Aorta (tissue), 5 donors: ENCODE measurements around the gene RGSL1. TPM values are rescaled to one million over a fixed set of nuclear protein-coding genes. Genes with fewer than 3 reads are reported as not detected.
A peak's percentile ranks its signal among the peaks of the same experiment; 100 is the strongest.

Source experiments
- ATAC-seq: fragments of 200-7000 bp; cut with Tn5 transposase; one replicate; pipeline ENCODE4 v1.9.1; 2022; ENCODE audit warnings: moderate library complexity; ENCODE audit not compliant: low FRiP score
- DNase-seq, 2 donors: peaks; one replicate each; pipeline ENCODE4 v3.0.0-alpha.2; 2020
- H3K27ac ChIP-seq, 2 donors: one replicate each; pipeline ENCODE4 v1.5.1; 2013; ENCODE audit warnings: low read length in 2 of 2, mild to moderate bottlenecking in 2 of 2, moderate library complexity in 2 of 2, control low read depth in 1 of 2, inconsistent platforms in 1 of 2, low read depth in 1 of 2
- H3K27me3 ChIP-seq, 2 donors: one replicate each; pipeline ENCODE4 v1.6.1; 2013; ENCODE audit warnings: control low read depth in 1 of 2, low read length in 1 of 2, mild to moderate bottlenecking in 1 of 2, moderate library complexity in 1 of 2; ENCODE audit not compliant: insufficient read depth in 2 of 2, control insufficient read depth in 1 of 2
- H3K36me3 ChIP-seq, 2 donors: one replicate each; pipeline ENCODE4 v1.6.1; 2013; ENCODE audit warnings: control low read depth in 1 of 2, low read length in 1 of 2, mild to moderate bottlenecking in 1 of 2; ENCODE audit not compliant: insufficient read depth in 2 of 2, control insufficient read depth in 1 of 2
- H3K4me1 ChIP-seq, 2 donors: one replicate each; pipeline ENCODE4 v1.6.1; 2013; ENCODE audit warnings: low read length in 2 of 2, control low read depth in 1 of 2, mild to moderate bottlenecking in 1 of 2, moderate library complexity in 1 of 2; ENCODE audit not compliant: insufficient read depth in 2 of 2, control insufficient read depth in 1 of 2
- H3K4me3 ChIP-seq, 2 donors: one replicate each; pipeline ENCODE4 v1.5.1; 2013; ENCODE audit warnings: low read length in 2 of 2, control low read depth in 1 of 2, mild to moderate bottlenecking in 1 of 2
- H3K9me3 ChIP-seq: one replicate; pipeline ENCODE4 v1.6.1; 2013; ENCODE audit warnings: mild to moderate bottlenecking, low read length; ENCODE audit not compliant: control insufficient read depth
- WGBS, 2 donors: extraction: QIAGEN DNeasy Blood & Tissue Kit; methylation state at CpG; one replicate each; pipeline ENCODE4 v1.1.7; 2013; 5-methylcytosine and 5-hydroxymethylcytosine counted together
- intact Hi-C, 2 donors: fragments of 100-400 bp; cut with DNase I; formaldehyde crosslinking; loops; one replicate each; pipeline versions ENCODE4 v1.14.2 to v1.15.0; 2022
- polyA plus RNA-seq, 2 donors: library from polyadenylated mRNA; stranded (reverse); fragments of 200-250 nt; gene quantifications; one replicate each; pipeline ENCODE4 v1.2.3, GENCODE V29; 2013
- total RNA-seq, 2 donors: library from RNA; stranded (reverse); fragmentation: NEBNext Ultra II Directional; extraction: Animal tissue kit (Norgen Biotek cat#: 25700); gene quantifications; one replicate each; pipeline ENCODE4 v1.2.1, GENCODE V29; 2021
- donor health status: healthy with polysubstance abuse.
- donor health status: Bipolar disorder and iron deficiency.
- donor health status: DM: no; HTN: no; CAD: no.
- donor health status: DM: no; HTN: no; CAD: no.
- donor health status: DM: yes; HTN: yes; CAD: no.

The RGSL1 gene
- total and polyA plus RNA-seq, 4 donors: not detected

GRCh38 chr1:182596934-182597333 is 147.0 kb downstream of the RGSL1 start:
- H3K9me3 ChIP-seq: no peaks in the 10 kb centered on the region
- H3K36me3 ChIP-seq: no peaks in the 10 kb centered on the region
- no peaks in the 10 kb centered on the region for H3K27me3 ChIP-seq
- DNase-seq: no peak
- H3K4me1 ChIP-seq: no peaks in the 10 kb centered on the region
- intact Hi-C loops: loop anchor here in 1 of 2 donors (10.0 kb wide), 1 partner anchor 512 kb away; no protein-coding TSS in a partner anchor
- no peak overlapping the region for H3K4me3 ChIP-seq
- 90 to 92% methylated on average over 6 of the region's 6 CpGs for WGBS, 2 donors
- ATAC-seq: no peak
- H3K27ac ChIP-seq: no peak overlapping the region

- ATAC-seq: no peak
- Histone ChIP-seq H3K9me3 (no peaks in the 10 kb centered on the region), H3K27ac (no peak overlapping the region), H3K4me1 (no peaks in the 10 kb centered on the region), H3K4me3 (no peak overlapping the region), H3K27me3 (no peaks in the 10 kb centered on the region), H3K36me3 (no peaks in the 10 kb centered on the region)
- intact Hi-C loops: loop anchor here in 1 of 2 donors (10.0 kb wide), 1 partner anchor 513 kb away; no protein-coding TSS in a partner anchor
- DNase-seq: no peak
- WGBS, 2 donors: 82 to 89% methylated on average over 5 of the region's 5 CpGs
Observed at GRCh38 chr1:182598296-182598695, 148.3 kb downstream of the RGSL1 start.

GRCh38 chr1:182599339-182599738 is 149.4 kb downstream of the RGSL1 start:
- H3K4me3 ChIP-seq: no peak overlapping the region
- no peak for ATAC-seq
- no peaks in the 10 kb centered on the region for H3K27me3 ChIP-seq
- intact Hi-C loops: loop anchor here in 1 of 2 donors (10.0 kb wide), 1 partner anchor 515 kb away; no protein-coding TSS in a partner anchor
- H3K9me3 ChIP-seq: no peaks in the 10 kb centered on the region
- H3K4me1 ChIP-seq: no peaks in the 10 kb centered on the region
- no peak for DNase-seq
- H3K27ac ChIP-seq: no peak overlapping the region
- no peaks in the 10 kb centered on the region for H3K36me3 ChIP-seq
- 79 to 88% methylated on average over 6 of the region's 6 CpGs for WGBS, 2 donors

GRCh38 chr1:182600036-182600713 is 150.2 kb downstream of the RGSL1 start:
- H3K27me3 ChIP-seq: no peaks in the 10 kb centered on the region
- DNase-seq (no peak), ATAC-seq (no peak)
- no peaks in the 10 kb centered on the region for H3K9me3 ChIP-seq
- intact Hi-C loops: loop anchor here (5.0 kb wide), 3 partner anchors 77 to 102 kb away; no protein-coding TSS in a partner anchor
- no peak overlapping the region for H3K27ac ChIP-seq
- H3K4me3 ChIP-seq: no peak overlapping the region
- H3K36me3 ChIP-seq: no peaks in the 10 kb centered on the region
- 94% methylated on average over 17 of the region's 17 CpGs for WGBS, 2 donors
- no peaks in the 10 kb centered on the region for H3K4me1 ChIP-seq

GRCh38 chr1:182600745-182601415 is 150.9 kb downstream of the RGSL1 start:
- Histone ChIP-seq H3K36me3 (no peaks in the 10 kb centered on the region), H3K4me1 (no peaks in the 10 kb centered on the region), H3K27me3 (no peaks in the 10 kb centered on the region), H3K4me3 (no peak overlapping the region), H3K27ac (no peak overlapping the region), H3K9me3 (no peaks in the 10 kb centered on the region)
- intact Hi-C loops: loop anchor here (1.0 to 5.0 kb wide), 4 partner anchors 76 to 183 kb away; no protein-coding TSS in a partner anchor
- no peak for ATAC-seq
- WGBS, 2 donors: 71 to 72% methylated on average over 5 of the region's 5 CpGs
- DNase-seq: no peak

GRCh38 chr1:182601416-182601786 is 151.5 kb downstream of the RGSL1 start:
- H3K4me3 ChIP-seq: no peak overlapping the region
- no peaks in the 10 kb centered on the region for H3K4me1 ChIP-seq
- H3K27me3 ChIP-seq: no peaks in the 10 kb centered on the region
- ATAC-seq: peak; percentile 66
- intact Hi-C loops: loop anchor here (1.0 to 5.0 kb wide), 4 partner anchors 76 to 183 kb away; no protein-coding TSS in a partner anchor
- no peaks in the 10 kb centered on the region for H3K9me3 ChIP-seq
- WGBS, 2 donors: 17 to 18% methylated on average over 6 of the region's 6 CpGs
- H3K36me3 ChIP-seq: no peaks in the 10 kb centered on the region
- DNase-seq: peak in 1 of 2 donors; percentile 65
- no peak overlapping the region for H3K27ac ChIP-seq

GRCh38 chr1:182601913-182602312 is 152.0 kb downstream of the RGSL1 start:
- DNase-seq: no peak
- WGBS, 2 donors: 66 to 80% methylated on average over 4 of the region's 4 CpGs
- no peak for ATAC-seq
- H3K4me1 ChIP-seq: no peaks in the 10 kb centered on the region
- no peaks in the 10 kb centered on the region for H3K27me3 ChIP-seq
- no peaks in the 10 kb centered on the region for H3K36me3 ChIP-seq
- no peak overlapping the region for H3K4me3 ChIP-seq
- intact Hi-C loops: loop anchor here (1.0 to 5.0 kb wide), 5 partner anchors 75 to 185 kb away; no protein-coding TSS in a partner anchor
- no peaks in the 10 kb centered on the region for H3K9me3 ChIP-seq
- no peak overlapping the region for H3K27ac ChIP-seq

GRCh38 chr1:182602935-182603645 is 153.1 kb downstream of the RGSL1 start:
- Histone ChIP-seq H3K27ac (no peak overlapping the region), H3K27me3 (no peaks in the 10 kb centered on the region), H3K36me3 (no peaks in the 10 kb centered on the region), H3K4me1 (no peaks in the 10 kb centered on the region), H3K4me3 (no peak overlapping the region), H3K9me3 (no peaks in the 10 kb centered on the region)
- DNase-seq (no peak), ATAC-seq (peak; percentile 33)
- WGBS, 2 donors: 6 to 13% methylated on average over 10 of the region's 10 CpGs
- intact Hi-C loops: loop anchor here (2.0 to 5.0 kb wide), 4 partner anchors 74 to 184 kb away; no protein-coding TSS in a partner anchor
